Neural progenitor cell (in vitro differentiated cells): ENCODE results near the gene USP32. TPM values are rescaled to one million over a fixed set of nuclear protein-coding genes. Genes with fewer than 3 reads are reported as not detected.

Source experiments
- DNase-seq: peaks from one replicate; pipeline ENCODE4 v3.0.0-alpha.2; 2016; ENCODE audit warnings: low spot score
- H2AFZ ChIP-seq: fragments of 200-600 bp; sonication (generic); replicated peaks from 2 replicates; pipeline ENCODE4 v1.6.1; 2016; ENCODE audit warnings: antibody characterized with exemption
- H3F3A ChIP-seq: fragments of 200-600 bp; sonication (generic); 2 replicates; pipeline ENCODE4 v1.6.1; 2016; ENCODE audit warnings: antibody characterized with exemption, low read depth
- H3K27ac ChIP-seq: fragments of 200-600 bp; sonication (generic); 2 replicates; pipeline ENCODE4 v1.5.1; 2016; ENCODE audit warnings: mild to moderate bottlenecking
- H3K27me3 ChIP-seq: fragments of 200-600 bp; sonication (generic); 2 replicates; pipeline ENCODE4 v1.6.1; 2016; ENCODE audit warnings: mild to moderate bottlenecking, moderate library complexity
- H3K36me3 ChIP-seq: fragments of 200-600 bp; sonication (generic); 2 replicates; pipeline ENCODE4 v1.5.1; 2016
- H3K4me1 ChIP-seq: fragments of 200-600 bp; sonication (generic); 2 replicates; pipeline ENCODE4 v1.6.1; 2016; ENCODE audit warnings: mixed run types
- H3K4me2 ChIP-seq: fragments of 200-600 bp; sonication (generic); 2 replicates; pipeline ENCODE4 v1.6.1; 2016
- H3K4me3 ChIP-seq: fragments of 200-600 bp; sonication (generic); 2 replicates; pipeline ENCODE4 v1.5.1; 2016
- H3K79me2 ChIP-seq: fragments of 200-600 bp; sonication (generic); 2 replicates; pipeline ENCODE4 v1.6.1; 2016; ENCODE audit warnings: low read depth
- H3K9ac ChIP-seq: fragments of 200-600 bp; sonication (generic); 2 replicates; pipeline ENCODE4 v1.6.1; 2016
- H3K9me3 ChIP-seq: fragments of 200-600 bp; sonication (generic); 2 replicates; pipeline ENCODE4 v1.5.1; 2016; ENCODE audit warnings: low read depth
- H4K20me1 ChIP-seq: fragments of 200-600 bp; sonication (generic); 2 replicates; pipeline ENCODE4 v1.6.1; 2016; ENCODE audit warnings: low read depth
- H3K27ac Mint-ChIP-seq: 3 replicates; pipeline ENCODE4 v1.8.0; 2021; ENCODE audit warnings: mixed read lengths
- H3K27me3 Mint-ChIP-seq: 2 replicates; pipeline ENCODE4 v1.8.0; 2022; ENCODE audit warnings: low read depth, mild to moderate bottlenecking, inconsistent platforms, moderate library complexity, mixed read lengths; ENCODE audit not compliant: insufficient read depth
- H3K36me3 Mint-ChIP-seq: 3 replicates; pipeline ENCODE4 v1.8.0; 2021; ENCODE audit warnings: mixed read lengths
- H3K4me1 Mint-ChIP-seq: 3 replicates; pipeline ENCODE4 v1.8.0; 2021; ENCODE audit warnings: mixed read lengths
- H3K4me3 Mint-ChIP-seq: 3 replicates; pipeline ENCODE4 v1.8.0; 2021; ENCODE audit warnings: mild to moderate bottlenecking, moderate library complexity, mixed read lengths
- H3K9me3 Mint-ChIP-seq: 3 replicates; pipeline ENCODE4 v1.8.0; 2020; ENCODE audit warnings: mixed read lengths
- CTCF ChIP-seq: fragments of 200-600 bp; sonication (generic); IDR thresholded peaks from 2 replicates; pipeline ENCODE4 v1.5.1; 2017; ENCODE audit warnings: antibody characterized with exemption, mild to moderate bottlenecking
- EZH2 ChIP-seq: fragments of 200-600 bp; sonication (generic); IDR thresholded peaks from 2 replicates; pipeline ENCODE4 v1.6.1; 2017; ENCODE audit warnings: antibody characterized with exemption, mild to moderate bottlenecking, moderate library complexity
- EZH2phosphoT487 ChIP-seq: fragments of 200-600 bp; sonication (generic); IDR thresholded peaks from 2 replicates; pipeline ENCODE4 v1.6.1; 2017; ENCODE audit warnings: antibody characterized with exemption
- total RNA-seq: library from RNA; depleted of rRNA; stranded (reverse); fragments of >200 nt; gene quantifications from 2 replicates; pipeline ENCODE4 v1.2.3, GENCODE V29; 2015; ENCODE audit warnings: low replicate concordance

The USP32 gene
- total RNA-seq, 1 donor from 2014 or later = 45.0 TPM

- Histone ChIP-seq H3F3A (peaks cover 23% of the 10 kb centered on the region), H3K9me3 (no peaks in the 10 kb centered on the region), H3K36me3 (no peaks in the 10 kb centered on the region), H3K27ac (no peak overlapping the region), H2AFZ (no peak overlapping the region), H3K4me1 (peaks cover 16% of the 10 kb centered on the region), H4K20me1 (peaks cover 23% of the 10 kb centered on the region), H3K27me3 (peaks cover 54% of the 10 kb centered on the region), H3K4me3 (peak overlapping the region; percentile 69), H3K4me2 (peak overlapping the region; percentile 90), H3K9ac (no peak overlapping the region), H3K79me2 (peaks cover 3% of the 10 kb centered on the region)
- Mint-ChIP-seq H3K27ac (peak overlapping the region; percentile 68), H3K9me3 (no peaks in the 10 kb centered on the region), H3K4me3 (peak overlapping the region; percentile 96), H3K36me3 (peaks cover 6% of the 10 kb centered on the region), H3K4me1 (peaks cover 30% of the 10 kb centered on the region), H3K27me3 (peaks cover 31% of the 10 kb centered on the region)
- TF ChIP-seq EZH2 = no peak
- TF ChIP-seq EZH2phosphoT487 = no peak
- no peak for TF ChIP-seq CTCF
- DNase-seq = no peak
Measured at GRCh38 chr17:60135951-60136666, 255.8 kb downstream of the USP32 start.

GRCh38 chr17:60135151-60135950 lies 256.6 kb downstream of the USP32 start:
- H3K9ac ChIP-seq = peak overlapping the region; percentile 42
- H3K36me3 ChIP-seq = no peaks in the 10 kb centered on the region
- Mint-ChIP-seq H3K4me1 (peaks cover 25% of the 10 kb centered on the region), H3K4me3 (peak overlapping the region; percentile 96), H3K36me3 (peaks cover 6% of the 10 kb centered on the region), H3K9me3 (no peaks in the 10 kb centered on the region), H3K27me3 (peaks cover 23% of the 10 kb centered on the region), H3K27ac (peak overlapping the region; percentile 1)
- peaks cover 46% of the 10 kb centered on the region for H3K27me3 ChIP-seq
- H3K9me3 ChIP-seq = no peaks in the 10 kb centered on the region
- peaks cover 16% of the 10 kb centered on the region for H4K20me1 ChIP-seq
- DNase-seq = peak; percentile 95
- H2AFZ ChIP-seq = peak overlapping the region; percentile 54
- no peak for TF ChIP-seq EZH2
- no peak for TF ChIP-seq EZH2phosphoT487
- no peak for TF ChIP-seq CTCF
- peaks cover 15% of the 10 kb centered on the region for H3F3A ChIP-seq
- peaks cover 3% of the 10 kb centered on the region for H3K79me2 ChIP-seq
- H3K4me3 ChIP-seq = peak overlapping the region; percentile 69
- no peak overlapping the region for H3K27ac ChIP-seq
- peak overlapping the region; percentile 90 for H3K4me2 ChIP-seq
- H3K4me1 ChIP-seq = peaks cover 11% of the 10 kb centered on the region

- H3K4me1 Mint-ChIP-seq = peaks cover 25% of the 10 kb centered on the region
- no peak overlapping the region for H3K27ac Mint-ChIP-seq
- peak overlapping the region; percentile 42 for H3K9ac ChIP-seq
- peaks cover 10% of the 10 kb centered on the region for H4K20me1 ChIP-seq
- no peaks in the 10 kb centered on the region for H3K36me3 ChIP-seq
- peak overlapping the region; percentile 69 for H3K4me3 ChIP-seq
- peak overlapping the region; percentile 90 for H3K4me2 ChIP-seq
- no peak for DNase-seq
- H3F3A ChIP-seq = peaks cover 14% of the 10 kb centered on the region
- H3K4me1 ChIP-seq = peaks cover 11% of the 10 kb centered on the region
- H3K27me3 ChIP-seq = peaks cover 38% of the 10 kb centered on the region
- TF ChIP-seq CTCF = no peak
- no peak for TF ChIP-seq EZH2
- TF ChIP-seq EZH2phosphoT487 = no peak
- H3K79me2 ChIP-seq = peaks cover 3% of the 10 kb centered on the region
- no peaks in the 10 kb centered on the region for H3K9me3 ChIP-seq
- H3K36me3 Mint-ChIP-seq = peaks cover 6% of the 10 kb centered on the region
- H3K27ac ChIP-seq = no peak overlapping the region
- H2AFZ ChIP-seq = no peak overlapping the region
- H3K4me3 Mint-ChIP-seq = peak overlapping the region; percentile 96
- H3K27me3 Mint-ChIP-seq = peaks cover 16% of the 10 kb centered on the region
- H3K9me3 Mint-ChIP-seq = no peaks in the 10 kb centered on the region
Measured at GRCh38 chr17:60134396-60135150, 257.4 kb downstream of the USP32 start.
